ENCODE measurements around the gene PHYHIPL. TPM values are rescaled to one million over a fixed set of nuclear protein-coding genes. Genes with fewer than 3 reads are reported as not detected.

Gene PHYHIPL
- total and polyA plus RNA-seq, 12 donors, result 0.03 TPM; not detected in 11

GRCh38 chr10:59285073-59285472, 108.6 kb downstream of the PHYHIPL start:
- no peak overlapping the region for H3K27ac ChIP-seq
- H3K4me3 ChIP-seq, result no peak overlapping the region
- no peaks in the 10 kb centered on the region for H3K9me3 ChIP-seq
- WGBS, 2 donors, result 90% methylated on average over 4 of the region's 4 CpGs
- no peaks in the 10 kb centered on the region for H3K27me3 ChIP-seq
- H3K4me1 ChIP-seq, result peaks cover 0 to 9% (median 0%) of the 10 kb centered on the region in 9 donors
- no peak for DNase-seq
- ATAC-seq, result peak in 1 of 8 donors; percentile 62
- H3K36me3 ChIP-seq, result peaks cover 0 to 19% (median 0%) of the 10 kb centered on the region in 9 donors
- intact Hi-C loops (cut with DNase I), result no loop called here
- TF ChIP-seq, protein P1, sequence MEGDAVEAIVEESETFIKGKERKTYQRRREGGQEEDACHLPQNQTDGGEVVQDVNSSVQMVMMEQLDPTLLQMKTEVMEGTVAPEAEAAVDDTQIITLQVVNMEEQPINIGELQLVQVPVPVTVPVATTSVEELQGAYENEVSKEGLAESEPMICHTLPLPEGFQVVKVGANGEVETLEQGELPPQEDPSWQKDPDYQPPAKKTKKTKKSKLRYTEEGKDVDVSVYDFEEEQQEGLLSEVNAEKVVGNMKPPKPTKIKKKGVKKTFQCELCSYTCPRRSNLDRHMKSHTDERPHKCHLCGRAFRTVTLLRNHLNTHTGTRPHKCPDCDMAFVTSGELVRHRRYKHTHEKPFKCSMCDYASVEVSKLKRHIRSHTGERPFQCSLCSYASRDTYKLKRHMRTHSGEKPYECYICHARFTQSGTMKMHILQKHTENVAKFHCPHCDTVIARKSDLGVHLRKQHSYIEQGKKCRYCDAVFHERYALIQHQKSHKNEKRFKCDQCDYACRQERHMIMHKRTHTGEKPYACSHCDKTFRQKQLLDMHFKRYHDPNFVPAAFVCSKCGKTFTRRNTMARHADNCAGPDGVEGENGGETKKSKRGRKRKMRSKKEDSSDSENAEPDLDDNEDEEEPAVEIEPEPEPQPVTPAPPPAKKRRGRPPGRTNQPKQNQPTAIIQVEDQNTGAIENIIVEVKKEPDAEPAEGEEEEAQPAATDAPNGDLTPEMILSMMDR (IDR thresholded peaks at IDR 0.05), result no peak

GRCh38 chr10:59285848-59286247, 109.4 kb downstream of the PHYHIPL start:
- Histone ChIP-seq H3K36me3 (peaks cover 0 to 19% (median 0%) of the 10 kb centered on the region in 9 donors), H3K27me3 (no peaks in the 10 kb centered on the region), H3K9me3 (no peaks in the 10 kb centered on the region), H3K4me1 (peaks cover 0 to 9% (median 0%) of the 10 kb centered on the region in 9 donors), H3K4me3 (no peak overlapping the region), H3K27ac (no peak overlapping the region)
- TF ChIP-seq, protein P1 (IDR thresholded peaks at IDR 0.05), result no peak
- 90% methylated on average over 4 of the region's 4 CpGs for WGBS, 2 donors
- intact Hi-C loops (cut with DNase I), result no loop called here
- ATAC-seq (no peak), DNase-seq (no peak)

- no peak overlapping the region for H3K4me3 ChIP-seq
- TF ChIP-seq, protein P1 (IDR thresholded peaks at IDR 0.05), result no peak
- ATAC-seq (no peak), DNase-seq (no peak)
- peaks cover 0 to 9% (median 0%) of the 10 kb centered on the region in 9 donors for H3K4me1 ChIP-seq
- peaks cover 0 to 8% (median 0%) of the 10 kb centered on the region in 9 donors for H3K36me3 ChIP-seq
- H3K27ac ChIP-seq, result no peak overlapping the region
- no peaks in the 10 kb centered on the region for H3K9me3 ChIP-seq
- WGBS, 2 donors, result 92 to 93% methylated on average over 3 of the region's 3 CpGs
- intact Hi-C loops (cut with DNase I), result no loop called here
- H3K27me3 ChIP-seq, result no peaks in the 10 kb centered on the region
These were observed 111.3 kb downstream of the PHYHIPL start for GRCh38 chr10:59287587-59288255.

DNA sequence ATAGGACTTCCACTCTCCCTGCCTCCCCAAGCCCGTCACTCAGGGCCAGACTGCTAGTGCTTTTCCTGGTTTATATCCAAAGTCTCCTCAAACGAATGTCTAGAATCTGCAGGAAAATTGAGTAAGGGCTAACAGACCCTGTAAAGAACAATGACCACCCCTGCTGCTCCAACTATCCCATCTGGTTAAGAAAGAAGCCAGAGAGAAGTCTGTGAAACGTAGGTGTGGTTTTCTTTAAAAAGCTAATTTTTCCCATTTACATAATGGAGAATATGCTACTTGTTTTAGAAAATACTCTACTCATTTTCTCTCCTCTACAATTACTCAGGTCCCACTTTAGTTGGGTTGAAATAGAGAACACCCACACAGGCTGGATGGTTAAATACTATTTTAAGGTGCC, 113.4 kb downstream of the PHYHIPL start:
- 90 to 95% methylated on average over 3 of the region's 3 CpGs for WGBS, 2 donors
- no peak overlapping the region for H3K27ac ChIP-seq
- H3K4me3 ChIP-seq, result no peak overlapping the region
- no peaks in the 10 kb centered on the region for H3K36me3 ChIP-seq
- intact Hi-C loops (cut with DNase I), result no loop called here
- no peak for ATAC-seq
- no peaks in the 10 kb centered on the region for H3K27me3 ChIP-seq
- H3K4me1 ChIP-seq, result peaks cover 0 to 16% (median 6%) of the 10 kb centered on the region in 9 donors
- H3K9me3 ChIP-seq, result no peaks in the 10 kb centered on the region
- DNase-seq, result no peak
- TF ChIP-seq, protein P1 (IDR thresholded peaks at IDR 0.05), result no peak

Data from heart right ventricle (tissue), 16 donors.